ENCODE data around the gene JAK1.

DNA sequence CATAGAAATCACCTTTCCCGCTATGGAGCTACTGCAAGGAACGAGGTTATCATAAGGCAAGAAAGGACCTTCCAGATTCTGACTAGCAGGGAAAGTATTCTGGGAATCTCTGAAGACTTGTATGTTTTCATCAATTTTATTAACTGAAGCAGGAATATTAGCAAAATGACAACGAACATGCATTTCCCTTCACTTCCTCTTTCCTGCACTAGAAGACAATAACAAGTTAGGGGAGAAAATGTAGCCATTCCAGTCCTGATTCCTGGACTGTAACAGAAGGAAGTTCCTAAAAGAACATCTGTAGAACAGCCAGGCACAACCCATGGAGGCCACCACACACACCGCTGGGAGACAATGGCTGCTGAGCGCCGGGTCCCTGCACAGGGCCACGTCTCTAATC is 114.7 kb downstream of the JAK1 start:
- TF ChIP-seq EP300 (IDR thresholded peaks at IDR 0.05; ENCODE audit: borderline replicate concordance) (no peak), TAF1 (IDR thresholded peaks at IDR 0.05; ENCODE audit: low read depth) (no peak), MAX (IDR thresholded peaks at IDR 0.05) (no peak), EGR1 (IDR thresholded peaks at IDR 0.05) (no peak), CREB1 (IDR thresholded peaks at IDR 0.05; ENCODE audit: low read depth) (no peak), NFIC (IDR thresholded peaks at IDR 0.05) (no peak), YY1 (IDR thresholded peaks at IDR 0.05; ENCODE audit: low read depth) (no peak), RAD21 (IDR thresholded peaks at IDR 0.05; ENCODE audit: low read depth) (no peak)
- TF ChIP-seq, protein P1, sequence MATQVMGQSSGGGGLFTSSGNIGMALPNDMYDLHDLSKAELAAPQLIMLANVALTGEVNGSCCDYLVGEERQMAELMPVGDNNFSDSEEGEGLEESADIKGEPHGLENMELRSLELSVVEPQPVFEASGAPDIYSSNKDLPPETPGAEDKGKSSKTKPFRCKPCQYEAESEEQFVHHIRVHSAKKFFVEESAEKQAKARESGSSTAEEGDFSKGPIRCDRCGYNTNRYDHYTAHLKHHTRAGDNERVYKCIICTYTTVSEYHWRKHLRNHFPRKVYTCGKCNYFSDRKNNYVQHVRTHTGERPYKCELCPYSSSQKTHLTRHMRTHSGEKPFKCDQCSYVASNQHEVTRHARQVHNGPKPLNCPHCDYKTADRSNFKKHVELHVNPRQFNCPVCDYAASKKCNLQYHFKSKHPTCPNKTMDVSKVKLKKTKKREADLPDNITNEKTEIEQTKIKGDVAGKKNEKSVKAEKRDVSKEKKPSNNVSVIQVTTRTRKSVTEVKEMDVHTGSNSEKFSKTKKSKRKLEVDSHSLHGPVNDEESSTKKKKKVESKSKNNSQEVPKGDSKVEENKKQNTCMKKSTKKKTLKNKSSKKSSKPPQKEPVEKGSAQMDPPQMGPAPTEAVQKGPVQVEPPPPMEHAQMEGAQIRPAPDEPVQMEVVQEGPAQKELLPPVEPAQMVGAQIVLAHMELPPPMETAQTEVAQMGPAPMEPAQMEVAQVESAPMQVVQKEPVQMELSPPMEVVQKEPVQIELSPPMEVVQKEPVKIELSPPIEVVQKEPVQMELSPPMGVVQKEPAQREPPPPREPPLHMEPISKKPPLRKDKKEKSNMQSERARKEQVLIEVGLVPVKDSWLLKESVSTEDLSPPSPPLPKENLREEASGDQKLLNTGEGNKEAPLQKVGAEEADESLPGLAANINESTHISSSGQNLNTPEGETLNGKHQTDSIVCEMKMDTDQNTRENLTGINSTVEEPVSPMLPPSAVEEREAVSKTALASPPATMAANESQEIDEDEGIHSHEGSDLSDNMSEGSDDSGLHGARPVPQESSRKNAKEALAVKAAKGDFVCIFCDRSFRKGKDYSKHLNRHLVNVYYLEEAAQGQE (IDR thresholded peaks at IDR 0.05; ENCODE audit: low read depth): no peak

Measured in Ishikawa (cell line).